Effector memory CD4-positive, alpha-beta T cell (primary cell): ENCODE data around the gene ATF2.

Source experiments
- DNase-seq, 3 donors: peaks; one replicate each; pipeline ENCODE4 v3.0.0-alpha.2; 2020
- H3K27ac ChIP-seq: 2 replicates; pipeline ENCODE4 v1.7.0; 2013; ENCODE audit warnings: mild to moderate bottlenecking, low read length, moderate library complexity; ENCODE audit not compliant: insufficient read depth, poor library complexity, severe bottlenecking
- H3K27me3 ChIP-seq: replicated peaks from 2 replicates; pipeline ENCODE4 v1.7.0; 2013; ENCODE audit warnings: mild to moderate bottlenecking, low read length; ENCODE audit not compliant: insufficient read depth, control insufficient read depth, poor library complexity, severe bottlenecking
- H3K36me3 ChIP-seq: 2 replicates; pipeline ENCODE4 v1.7.0; 2013; ENCODE audit warnings: mild to moderate bottlenecking, low read length, moderate library complexity; ENCODE audit not compliant: control insufficient read depth, insufficient read depth
- H3K4me1 ChIP-seq: 2 replicates; pipeline ENCODE4 v1.7.0; 2013; ENCODE audit warnings: low read length, mild to moderate bottlenecking; ENCODE audit not compliant: control insufficient read depth, insufficient read depth, poor library complexity, severe bottlenecking
- H3K4me3 ChIP-seq: 2 replicates; pipeline ENCODE4 v1.7.0; 2013; ENCODE audit warnings: low read length, low read depth, mild to moderate bottlenecking; ENCODE audit not compliant: insufficient read depth, poor library complexity, severe bottlenecking
- H3K9me3 ChIP-seq: 2 replicates; pipeline ENCODE4 v1.7.0; 2013; ENCODE audit warnings: mild to moderate bottlenecking, low read length, moderate library complexity; ENCODE audit not compliant: control insufficient read depth
- total RNA-seq, 3 donors: gene quantifications; one replicate each; lab custom pipeline; 2026; lab: John Stamatoyannopoulos, UW

The ATF2 gene
- 68.2 to 81.1 (median 75.7) reads per million in 3 donors for total RNA-seq

GRCh38 chr2:175167792-175168563 lies at the start of gene ATF2:
TSS of gene ATF2 (minus strand) at chr2:175168203. CDS start at chr2:175136443, 31,760 bp downstream.
- Histone ChIP-seq H3K4me3 (peak within 1 kb of the TSS; percentile 97), H3K27ac (peak within 1 kb of the TSS; percentile 89), H3K27me3 (no peaks in the 10 kb centered on the region), H3K9me3 (no peaks in the 10 kb centered on the region), H3K4me1 (peaks cover 7% of the 10 kb centered on the region), H3K36me3 (no peaks in the 10 kb centered on the region)
- peak; percentile 97 to 99 (median 98) for DNase-seq

GRCh38 chr2:175207741-175208438 lies 39.9 kb upstream of the ATF2 start:
- Histone ChIP-seq H3K9me3 (no peaks in the 10 kb centered on the region), H3K4me3 (no peak overlapping the region), H3K4me1 (no peaks in the 10 kb centered on the region), H3K27me3 (no peaks in the 10 kb centered on the region), H3K36me3 (no peaks in the 10 kb centered on the region), H3K27ac (no peak overlapping the region)
- DNase-seq = no peak

GRCh38 chr2:175206866-175207265 lies 38.9 kb upstream of the ATF2 start:
- Histone ChIP-seq H3K36me3 (no peaks in the 10 kb centered on the region), H3K27ac (no peak overlapping the region), H3K27me3 (no peaks in the 10 kb centered on the region), H3K9me3 (no peaks in the 10 kb centered on the region), H3K4me3 (no peak overlapping the region), H3K4me1 (no peaks in the 10 kb centered on the region)
- no peak for DNase-seq

GRCh38 chr2:175205523-175205922 lies 37.5 kb upstream of the ATF2 start:
- H3K4me3 ChIP-seq = no peak overlapping the region
- no peaks in the 10 kb centered on the region for H3K9me3 ChIP-seq
- H3K27me3 ChIP-seq = no peaks in the 10 kb centered on the region
- H3K27ac ChIP-seq = no peak overlapping the region
- H3K36me3 ChIP-seq = no peaks in the 10 kb centered on the region
- DNase-seq = no peak
- H3K4me1 ChIP-seq = no peaks in the 10 kb centered on the region

GRCh38 chr2:175203621-175204496 lies 35.9 kb upstream of the ATF2 start:
- Histone ChIP-seq H3K27me3 (no peaks in the 10 kb centered on the region), H3K9me3 (no peaks in the 10 kb centered on the region), H3K4me1 (no peaks in the 10 kb centered on the region), H3K27ac (no peak overlapping the region), H3K4me3 (no peak overlapping the region), H3K36me3 (no peaks in the 10 kb centered on the region)
- DNase-seq = no peak

GRCh38 chr2:175195012-175195411 lies 27.0 kb upstream of the ATF2 start:
- Histone ChIP-seq H3K9me3 (no peaks in the 10 kb centered on the region), H3K4me3 (no peak overlapping the region), H3K4me1 (no peaks in the 10 kb centered on the region), H3K36me3 (no peaks in the 10 kb centered on the region), H3K27me3 (no peaks in the 10 kb centered on the region), H3K27ac (no peak overlapping the region)
- no peak for DNase-seq

GRCh38 chr2:175188761-175189160 lies 20.8 kb upstream of the ATF2 start:
- no peaks in the 10 kb centered on the region for H3K36me3 ChIP-seq

GRCh38 chr2:175187378-175187777 lies 19.4 kb upstream of the ATF2 start:
- Histone ChIP-seq H3K27me3 (no peaks in the 10 kb centered on the region), H3K4me3 (no peak overlapping the region), H3K36me3 (no peaks in the 10 kb centered on the region), H3K9me3 (no peaks in the 10 kb centered on the region), H3K4me1 (no peaks in the 10 kb centered on the region), H3K27ac (no peak overlapping the region)
- DNase-seq = no peak

More at GRCh38 chr2:175188761-175189160, 20.8 kb upstream of the ATF2 start:
- no peak overlapping the region for H3K4me3 ChIP-seq
- H3K4me1 ChIP-seq = no peaks in the 10 kb centered on the region
- no peaks in the 10 kb centered on the region for H3K9me3 ChIP-seq
- no peak for DNase-seq
- H3K27me3 ChIP-seq = no peaks in the 10 kb centered on the region
- H3K27ac ChIP-seq = no peak overlapping the region

GRCh38 chr2:175183674-175184073 lies 15.7 kb upstream of the ATF2 start:
- Histone ChIP-seq H3K9me3 (no peaks in the 10 kb centered on the region), H3K27ac (no peak overlapping the region), H3K27me3 (no peaks in the 10 kb centered on the region), H3K4me3 (no peak overlapping the region), H3K36me3 (peaks cover 11% of the 10 kb centered on the region), H3K4me1 (peaks cover 7% of the 10 kb centered on the region)
- no peak for DNase-seq
